Measurements from ENCODE around the gene TPTE2. TPM values are rescaled to one million over a fixed set of nuclear protein-coding genes. Genes with fewer than 3 reads are reported as not detected.

TPTE2 gene
- total and polyA plus RNA-seq, 2 of the 8 experiments (the other 6 are each of a cell fraction or from before 2014, with no cell fraction given), result not detected

DNA sequence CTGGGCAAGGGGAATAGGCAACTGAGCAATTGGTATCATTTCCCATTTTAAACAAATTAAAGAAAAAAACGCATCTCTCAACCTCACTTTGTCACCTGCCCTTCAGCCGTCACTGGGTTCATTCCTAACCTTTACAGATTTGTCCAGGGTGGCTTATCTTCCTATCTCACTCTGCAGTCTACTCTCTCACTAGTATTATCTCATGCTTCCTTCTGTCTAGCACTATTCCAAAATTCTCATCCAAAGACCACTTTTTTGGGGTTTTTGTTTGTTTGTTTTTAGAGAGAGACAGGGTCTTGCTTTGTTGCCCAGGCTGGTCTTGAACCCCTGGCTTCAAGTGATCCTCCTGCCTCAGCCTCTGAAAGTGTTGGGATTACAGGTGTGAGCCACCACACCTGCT lies 45.4 kb upstream of the TPTE2 start:
- H2AK5ac ChIP-seq (ENCODE audit: low read depth, low read length), result no peak overlapping the region

More for the DNA sequence above, 45.4 kb upstream of the TPTE2 start:
- FAIRE-seq (no peak), DNase-seq (ENCODE audit: low read depth in 1 of 2, low spot score in 2 of 2) (no peak)
- Histone ChIP-seq H3K79me1 (ENCODE audit: low read depth, low read length) (no peaks in the 10 kb centered on the region), H3K18ac (ENCODE audit: extremely low read depth, low read length) (no peak overlapping the region), H2BK5ac (ENCODE audit: low read depth, low read length) (no peak overlapping the region), H3K23me2 (ENCODE audit: low read depth, low read length) (peaks cover 3% of the 10 kb centered on the region; the same call in 1 of the 2 replicates), H3K4me3 (ENCODE audit: extremely low read depth in 1 of 4, insufficient read depth in 2 of 4, low read depth in 3 of 4, low read length in 4 of 4) (no peak overlapping the region), H3K9me3 (ENCODE audit: insufficient read depth in 2 of 2, low read depth in 1 of 2, low read length in 1 of 2) (peaks cover 7 to 13% of the 10 kb centered on the region in 2 experiments; a peak in 2 of 4 replicates), H3K56ac (replicated peaks; ENCODE audit: insufficient read length, low read depth, low read length) (no peak overlapping the region), H3K79me2 (ENCODE audit: control insufficient read depth in 1 of 2, insufficient read depth in 2 of 2, low read length in 2 of 2) (peaks cover 0 to 3% of the 10 kb centered on the region in 2 experiments; a peak in 1 of 4 replicates), H3K27me3 (replicated peaks in 1 of 4; ENCODE audit: control insufficient read depth in 3 of 4, extremely low read depth in 1 of 4, insufficient read depth in 3 of 4, low read length in 3 of 4) (peaks cover 0 to 11% (median 6%) of the 10 kb centered on the region in 4 experiments; a peak in 4 of 7 replicates), H2BK120ac (replicated peaks; ENCODE audit: low read depth, low read length) (no peak overlapping the region), H2BK12ac (ENCODE audit: low read depth, low read length) (no peak overlapping the region), H3K4me1 (replicated peaks in 1 of 4; ENCODE audit: control insufficient read depth in 3 of 4, insufficient read depth in 4 of 4, low read length in 3 of 4) (peaks cover 0 to 2% (median 0%) of the 10 kb centered on the region in 4 experiments; a peak in 1 of 7 replicates), H3K23ac (ENCODE audit: insufficient read length) (no peak overlapping the region), H2BK20ac (ENCODE audit: low read length) (no peak overlapping the region), H3K4me2 (ENCODE audit: insufficient read depth in 1 of 2, low read depth in 2 of 2, low read length in 2 of 2) (no peak overlapping the region), H3K4ac (replicated peaks; ENCODE audit: insufficient read length, low read depth, low read length) (no peak overlapping the region), H4K8ac (ENCODE audit: extremely low read depth, insufficient read depth, low read length) (no peak overlapping the region), H2BK15ac (ENCODE audit: low read length) (no peak overlapping the region), H3K36me3 (ENCODE audit: control insufficient read depth in 2 of 4, insufficient read depth in 4 of 4, low read length in 3 of 4) (peaks cover 0 to 4% (median 0%) of the 10 kb centered on the region in 4 experiments; a peak in 1 of 8 replicates), H3K27ac (ENCODE audit: low read depth, low read length) (no peak overlapping the region), H4K5ac (ENCODE audit: insufficient read length, low read depth, low read length) (no peak overlapping the region), H3K14ac (ENCODE audit: insufficient read length) (no peak overlapping the region), H2AFZ (ENCODE audit: low read length) (no peak overlapping the region), H4K91ac (replicated peaks; ENCODE audit: insufficient read length, low read length) (no peak overlapping the region), H3K9ac (replicated peaks in 1 of 4; ENCODE audit: extremely low read depth in 1 of 4, low read depth in 3 of 4, low read length in 3 of 4) (no peak overlapping the region), H4K20me1 (replicated peaks in 1 of 2; ENCODE audit: control insufficient read depth in 1 of 2, insufficient read depth in 2 of 2, low read length in 2 of 2) (no peaks in the 10 kb centered on the region)
- WGBS, 2 experiments (ENCODE audit: extremely low coverage in 1 of 2, insufficient coverage in 1 of 2, insufficient read length in 1 of 2, insufficient replicate concordance in 2 of 2, low coverage in 1 of 2, low lambda C conversion rate in 2 of 2, missing lambda C conversion rate in 1 of 2), result 88% methylated on average over 2 of the region's 2 CpGs; no CpG with 5 or more reads in 1 of the 2 experiments
- ChIA-PET CTCF (ENCODE audit: partially characterized antibody) (no interaction called here), POLR2A (ENCODE audit: partially characterized antibody) (interaction anchor here (0.6 to 0.9 kb wide), 2 partner anchors 11 to 26 kb away, joined by 3 to 4 read pairs; partner anchors contain the start of gene MPHOSPH8)
- TF ChIP-seq SIN3A (conservative IDR thresholded peaks at IDR 0.05 in 1 of 2, IDR thresholded peaks at IDR 0.05 in 1 of 2; ENCODE audit: low read depth in 1 of 2, low read length in 2 of 2) (no peak), TAF7 (optimal IDR thresholded peaks at IDR 0.05; ENCODE audit: borderline replicate concordance, low read depth, low read length) (no peak)

Data from H1 (cell line).